T1000 (cell line): Measurements from ENCODE around the gene ZNF507.
"Not testable (repeated sequence)": the region's sequence is repeated elsewhere in the genome, so short reads cannot be mapped to it uniquely, and the experiment has no call there.

Experiments used
- DNase-seq: peaks from one replicate; lab custom pipeline; 2025; ENCODE audit warnings: mixed read lengths; lab: John Stamatoyannopoulos, UW

The ZNF507 gene

GRCh38 chr19:32368787-32369186, 23.4 kb downstream of the ZNF507 start:
- no peak for DNase-seq

GRCh38 chr19:32372726-32373517, 27.5 kb downstream of the ZNF507 start:
- DNase-seq, result peak; percentile 33

- peak; percentile 76 for DNase-seq
Measured at GRCh38 chr19:32373585-32374295, 28.3 kb downstream of the ZNF507 start.

- not testable (repeated sequence) for DNase-seq
Measured at GRCh38 chr19:32374362-32374761, 29.0 kb downstream of the ZNF507 start.

DNA sequence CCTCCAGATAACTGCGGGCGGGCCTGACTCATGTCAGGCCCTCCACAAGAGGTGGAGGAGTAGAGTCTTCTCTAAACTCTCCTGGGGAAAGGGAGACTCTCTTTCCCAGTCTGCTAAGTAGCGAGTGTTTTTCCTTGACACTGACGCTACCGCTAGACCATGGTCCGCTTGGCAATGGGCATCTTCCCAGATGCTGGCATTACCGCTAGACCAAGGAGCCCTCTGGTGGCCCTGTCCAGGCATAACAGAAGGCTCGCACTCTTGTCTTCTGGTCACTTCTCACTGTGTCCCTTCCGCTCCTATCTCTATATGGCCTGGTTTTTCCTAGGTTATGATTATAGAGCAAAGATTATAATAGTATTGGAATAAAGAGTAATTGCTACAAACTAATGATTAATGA, 31.7 kb downstream of the ZNF507 start:
- not testable (repeated sequence) for DNase-seq

DNA sequence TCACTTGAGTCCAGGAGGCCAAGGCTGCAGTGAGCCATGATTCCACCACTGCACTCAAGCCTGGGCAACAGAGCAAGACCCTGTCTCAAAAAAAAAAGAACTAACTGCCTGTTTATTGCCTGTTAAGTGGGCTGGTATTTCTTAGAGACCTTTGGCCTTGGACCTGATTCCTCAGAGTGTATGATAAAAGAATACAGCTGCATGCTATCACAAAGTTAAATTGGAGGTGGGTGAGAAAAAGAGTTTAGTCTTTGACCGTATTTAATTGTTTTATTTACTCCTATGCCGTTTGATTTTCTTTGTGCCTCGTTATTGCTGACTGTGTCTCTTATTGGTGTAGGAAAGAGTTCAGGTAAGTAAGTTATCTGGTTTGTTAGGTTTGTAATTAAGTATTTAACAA, 34.9 kb downstream of the ZNF507 start:
- DNase-seq, result no peak

DNA sequence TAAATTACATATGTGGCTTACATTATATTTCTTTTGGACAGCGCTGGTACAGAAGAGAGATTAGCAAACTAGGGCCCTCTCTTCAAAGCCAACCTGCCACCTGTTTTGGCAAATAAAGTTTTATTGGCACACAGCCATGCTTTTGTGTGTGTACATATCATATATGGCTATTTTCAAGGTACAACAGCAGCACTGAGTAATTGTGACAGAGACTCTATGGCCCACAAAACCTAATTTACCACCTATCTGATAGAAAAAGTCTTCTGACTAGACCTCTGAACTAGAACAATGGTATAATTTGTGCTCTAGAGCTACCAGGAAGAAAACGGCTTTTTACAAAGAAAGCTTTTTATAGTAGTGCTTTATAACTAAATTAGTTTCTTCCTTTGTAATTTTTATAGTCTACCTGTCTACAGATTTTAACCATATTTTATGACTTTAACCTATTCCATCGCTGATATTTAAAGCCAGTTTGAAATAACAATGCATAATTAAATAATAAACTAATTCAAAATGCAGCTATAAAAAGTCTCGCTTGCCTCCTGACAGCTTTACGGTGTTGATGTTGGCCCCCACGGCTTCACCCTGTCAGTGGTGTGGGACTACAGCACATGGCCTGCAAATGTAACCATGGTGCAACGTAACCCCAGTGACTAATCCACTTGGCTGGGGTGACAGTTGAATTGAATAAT, 42.4 kb downstream of the ZNF507 start:
- DNase-seq, result no peak

GRCh38 chr19:32388393-32388855, 43.0 kb downstream of the ZNF507 start:
- no peak for DNase-seq

DNA sequence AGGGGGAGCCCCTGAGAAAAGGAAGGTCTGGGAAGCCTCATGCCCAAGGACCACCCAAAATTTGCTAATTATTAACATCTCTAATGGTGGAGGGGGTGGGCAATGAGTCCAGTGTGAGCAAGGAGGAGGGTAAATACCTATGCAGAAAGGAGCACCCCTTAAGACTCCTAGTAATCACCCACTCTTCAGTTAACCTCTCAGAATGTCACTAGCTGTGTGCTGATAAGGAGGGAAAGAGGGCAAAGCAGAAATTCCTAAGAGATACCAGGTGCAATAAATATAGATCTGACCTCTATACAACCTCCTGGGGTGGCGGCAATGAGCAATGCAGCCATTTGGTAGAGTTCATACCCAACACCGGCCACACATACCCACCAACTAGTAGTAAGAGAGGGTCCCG, 47.5 kb downstream of the ZNF507 start:
- no peak for DNase-seq

DNA sequence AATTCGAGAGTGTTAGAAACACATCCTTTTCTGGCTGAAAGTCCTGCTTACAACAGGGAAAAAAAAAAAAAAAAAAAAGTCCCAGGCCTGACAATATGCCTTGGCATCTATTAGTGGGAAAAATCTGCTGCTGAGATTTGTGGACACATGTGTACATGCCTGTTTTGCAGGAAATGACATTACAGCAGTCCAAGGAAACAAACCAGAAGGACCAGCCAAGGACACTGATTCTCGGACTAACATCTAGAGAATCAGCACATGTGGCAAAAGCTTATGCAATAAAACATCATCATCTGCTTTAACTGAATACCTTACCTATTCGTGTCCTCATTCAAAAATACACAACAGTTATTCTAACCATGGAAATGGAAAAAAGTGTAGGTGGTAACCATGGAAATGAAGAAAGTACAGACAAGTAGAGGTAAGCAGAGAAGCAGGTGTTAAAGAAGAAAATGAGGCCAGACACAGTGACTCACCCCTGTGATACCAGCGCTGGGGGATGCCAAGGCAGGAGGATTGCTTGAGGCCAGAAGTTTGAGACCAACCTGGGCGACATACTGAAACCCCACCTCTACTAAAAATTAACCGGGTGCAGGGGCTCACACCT, 50.7 kb downstream of the ZNF507 start:
- no peak for DNase-seq

GRCh38 chr19:32397671-32398101, 52.3 kb downstream of the ZNF507 start:
- peak; percentile 17 for DNase-seq

DNA sequence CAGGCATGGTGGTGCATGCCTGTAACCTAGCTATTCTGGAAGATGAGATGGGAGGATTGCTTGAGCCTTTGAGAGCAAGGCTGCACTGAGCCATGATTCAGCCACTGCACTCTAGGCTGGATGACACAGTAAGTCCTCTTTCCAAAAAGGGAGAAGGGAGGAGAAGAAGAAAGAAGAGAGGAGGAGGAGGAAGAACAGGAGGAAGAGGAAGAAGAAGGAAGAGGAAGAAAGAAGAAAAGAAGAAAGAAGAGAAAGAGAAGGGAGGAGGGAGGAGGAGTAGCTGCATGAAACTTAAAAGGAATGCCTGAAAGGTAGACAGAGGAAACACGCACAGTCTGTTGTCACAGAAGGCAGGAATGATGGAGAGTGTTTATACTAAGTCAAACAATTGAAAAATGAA, 56.6 kb downstream of the ZNF507 start:
- no peak for DNase-seq

- DNase-seq, result no peak
Measured at GRCh38 chr19:32403291-32403995, 58.0 kb downstream of the ZNF507 start.

- no peak for DNase-seq
Measured at GRCh38 chr19:32404213-32404932, 59.0 kb downstream of the ZNF507 start.

- DNase-seq, result no peak
Measured at GRCh38 chr19:32404933-32405430, 59.6 kb downstream of the ZNF507 start.

- peak; percentile 89 for DNase-seq
Measured at GRCh38 chr19:32405431-32406160, 60.2 kb downstream of the ZNF507 start, which contains the start of gene DPY19L3. Gene DPY19L3, plus strand, starts transcription at chr19:32405770. Its CDS starts 2,484 bp downstream, at chr19:32408254.

DNA sequence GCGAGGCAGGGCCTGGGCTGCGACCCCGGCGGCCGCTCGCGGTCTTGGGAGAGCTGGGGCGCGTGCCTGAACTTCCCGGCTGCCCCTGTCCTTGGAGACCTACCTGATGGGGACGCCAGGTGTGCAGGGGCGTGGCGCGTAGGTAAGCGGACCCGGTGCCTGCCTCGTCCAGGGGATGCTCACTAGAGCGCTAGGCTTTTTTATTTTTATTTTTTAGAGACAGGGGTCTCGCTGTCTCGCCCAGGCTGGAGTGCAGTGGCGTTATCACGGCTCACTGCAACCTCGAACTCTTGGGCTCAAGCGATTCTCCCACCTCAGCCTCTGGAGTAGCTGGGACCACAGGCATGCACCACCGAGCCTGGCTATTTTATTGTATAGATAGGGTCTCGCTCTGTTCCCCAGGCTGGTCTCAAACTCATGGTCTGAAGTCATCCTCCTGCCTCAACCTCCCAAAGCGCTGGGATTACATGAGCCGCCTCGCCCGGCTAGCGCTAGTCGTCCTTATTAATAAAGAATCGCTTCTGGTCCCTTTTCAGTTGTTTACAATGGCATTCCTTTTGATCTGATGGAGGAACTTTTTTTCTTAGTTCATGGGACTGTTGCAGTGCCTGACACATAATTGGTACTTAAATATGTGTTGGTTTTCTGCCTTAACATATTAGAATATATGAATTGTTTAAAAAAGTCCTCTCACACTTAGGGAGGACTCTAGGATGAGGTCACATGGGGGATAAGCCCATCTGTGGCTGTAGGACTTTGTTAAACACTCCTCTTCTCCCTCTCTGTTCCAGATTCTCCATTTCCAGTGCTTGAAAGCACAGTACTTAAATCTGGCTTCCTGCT, 61.0 kb downstream of the ZNF507 start:
- no peak for DNase-seq

GRCh38 chr19:32407004-32407992, 61.9 kb downstream of the ZNF507 start:
- no peak for DNase-seq
